ENCODE results near the gene NRAS.

The NRAS gene

GRCh38 chr1:114741963-114742746 lies 25.6 kb upstream of the NRAS start:
- Mint-ChIP-seq H3K27me3 (no peaks in the 10 kb centered on the region), H3K4me3 (peak overlapping the region; percentile 30), H3K9me3 (no peaks in the 10 kb centered on the region), H3K27ac (no peak overlapping the region), H3K36me3 (peaks cover 8% of the 10 kb centered on the region), H3K4me1 (peaks cover 70% of the 10 kb centered on the region)

- Mint-ChIP-seq H3K4me1 (peaks cover 63% of the 10 kb centered on the region), H3K4me3 (no peak overlapping the region), H3K9me3 (no peaks in the 10 kb centered on the region), H3K36me3 (peaks cover 15% of the 10 kb centered on the region), H3K27me3 (no peaks in the 10 kb centered on the region), H3K27ac (no peak overlapping the region)
These were observed 23.8 kb upstream of the NRAS start for GRCh38 chr1:114740331-114740730.

- Mint-ChIP-seq H3K27ac (peak overlapping the region; percentile 59), H3K36me3 (peaks cover 20% of the 10 kb centered on the region), H3K9me3 (no peaks in the 10 kb centered on the region), H3K4me1 (peaks cover 38% of the 10 kb centered on the region), H3K27me3 (no peaks in the 10 kb centered on the region), H3K4me3 (no peak overlapping the region)
These were observed 20.8 kb upstream of the NRAS start for GRCh38 chr1:114737314-114737849.

GRCh38 chr1:114735479-114735878 lies 18.9 kb upstream of the NRAS start:
- Mint-ChIP-seq H3K27ac (peak overlapping the region; percentile 79), H3K36me3 (peaks cover 24% of the 10 kb centered on the region), H3K4me1 (peaks cover 30% of the 10 kb centered on the region), H3K27me3 (no peaks in the 10 kb centered on the region), H3K9me3 (no peaks in the 10 kb centered on the region), H3K4me3 (no peak overlapping the region)

GRCh38 chr1:114729782-114730181 lies 13.2 kb upstream of the NRAS start:
- H3K27ac Mint-ChIP-seq: peak overlapping the region; percentile 17
- no peaks in the 10 kb centered on the region for H3K9me3 Mint-ChIP-seq
- no peak overlapping the region for H3K4me3 Mint-ChIP-seq
- H3K27me3 Mint-ChIP-seq: no peaks in the 10 kb centered on the region
- peaks cover 15% of the 10 kb centered on the region for H3K4me1 Mint-ChIP-seq
- peaks cover 25% of the 10 kb centered on the region for H3K36me3 Mint-ChIP-seq

GRCh38 chr1:114728553-114728952 lies 12.0 kb upstream of the NRAS start:
- H3K9me3 Mint-ChIP-seq: no peaks in the 10 kb centered on the region
- H3K4me1 Mint-ChIP-seq: peaks cover 15% of the 10 kb centered on the region
- no peak overlapping the region for H3K27ac Mint-ChIP-seq
- H3K4me3 Mint-ChIP-seq: no peak overlapping the region
- H3K27me3 Mint-ChIP-seq: no peaks in the 10 kb centered on the region
- H3K36me3 Mint-ChIP-seq: peaks cover 30% of the 10 kb centered on the region

GRCh38 chr1:114725230-114725629 lies 8.7 kb upstream of the NRAS start:
- H3K27ac Mint-ChIP-seq: peak overlapping the region; percentile 6
- peaks cover 24% of the 10 kb centered on the region for H3K36me3 Mint-ChIP-seq

GRCh38 chr1:114723915-114724314 lies 7.3 kb upstream of the NRAS start:
- Mint-ChIP-seq H3K36me3 (peaks cover 25% of the 10 kb centered on the region), H3K27me3 (no peaks in the 10 kb centered on the region), H3K27ac (no peak overlapping the region), H3K4me1 (peaks cover 3% of the 10 kb centered on the region), H3K4me3 (no peak overlapping the region), H3K9me3 (no peaks in the 10 kb centered on the region)

More at GRCh38 chr1:114725230-114725629, 8.7 kb upstream of the NRAS start:
- Mint-ChIP-seq H3K27me3 (no peaks in the 10 kb centered on the region), H3K4me1 (peaks cover 3% of the 10 kb centered on the region), H3K4me3 (no peak overlapping the region), H3K9me3 (no peaks in the 10 kb centered on the region)

- Mint-ChIP-seq H3K4me1 (peaks cover 6% of the 10 kb centered on the region), H3K36me3 (peaks cover 25% of the 10 kb centered on the region), H3K27me3 (no peaks in the 10 kb centered on the region), H3K4me3 (no peak overlapping the region), H3K9me3 (no peaks in the 10 kb centered on the region), H3K27ac (no peak overlapping the region)
These were observed 6.9 kb upstream of the NRAS start for GRCh38 chr1:114723457-114723856.

GRCh38 chr1:114720492-114720891 lies 3.9 kb upstream of the NRAS start:
- H3K4me3 Mint-ChIP-seq: no peak overlapping the region
- H3K36me3 Mint-ChIP-seq: peaks cover 30% of the 10 kb centered on the region

GRCh38 chr1:114719424-114719787 lies 2.8 kb upstream of the NRAS start:
- peak overlapping the region; percentile 81 for H3K27ac Mint-ChIP-seq
- no peaks in the 10 kb centered on the region for H3K9me3 Mint-ChIP-seq
- peaks cover 24% of the 10 kb centered on the region for H3K4me1 Mint-ChIP-seq
- peaks cover 28% of the 10 kb centered on the region for H3K36me3 Mint-ChIP-seq
- H3K27me3 Mint-ChIP-seq: no peaks in the 10 kb centered on the region
- H3K4me3 Mint-ChIP-seq: no peak overlapping the region

More at GRCh38 chr1:114720492-114720891, 3.9 kb upstream of the NRAS start:
- peak overlapping the region; percentile 72 for H3K27ac Mint-ChIP-seq
- peaks cover 23% of the 10 kb centered on the region for H3K4me1 Mint-ChIP-seq
- H3K9me3 Mint-ChIP-seq: no peaks in the 10 kb centered on the region
- H3K27me3 Mint-ChIP-seq: no peaks in the 10 kb centered on the region

- H3K27ac Mint-ChIP-seq: peak overlapping the region; percentile 81
- no peaks in the 10 kb centered on the region for H3K27me3 Mint-ChIP-seq
These were observed 2.3 kb upstream of the NRAS start for GRCh38 chr1:114718661-114719423.

GRCh38 chr1:114715952-114716303 lies 643 bp downstream of the NRAS start:
- H3K36me3 Mint-ChIP-seq: peaks cover 19% of the 10 kb centered on the region
- peaks cover 36% of the 10 kb centered on the region for H3K4me1 Mint-ChIP-seq
- H3K27me3 Mint-ChIP-seq: no peaks in the 10 kb centered on the region
- peak overlapping the region; percentile 99 for H3K4me3 Mint-ChIP-seq
- peak overlapping the region; percentile 97 for H3K27ac Mint-ChIP-seq
- H3K9me3 Mint-ChIP-seq: no peaks in the 10 kb centered on the region

More at GRCh38 chr1:114718661-114719423, 2.3 kb upstream of the NRAS start:
- no peaks in the 10 kb centered on the region for H3K9me3 Mint-ChIP-seq
- H3K4me1 Mint-ChIP-seq: peaks cover 29% of the 10 kb centered on the region
- no peak overlapping the region for H3K4me3 Mint-ChIP-seq
- peaks cover 24% of the 10 kb centered on the region for H3K36me3 Mint-ChIP-seq

GRCh38 chr1:114712977-114713376 lies 3.6 kb downstream of the NRAS start:
- H3K27ac Mint-ChIP-seq: no peak overlapping the region
- H3K9me3 Mint-ChIP-seq: no peaks in the 10 kb centered on the region
- no peak overlapping the region for H3K4me3 Mint-ChIP-seq
- H3K36me3 Mint-ChIP-seq: peaks cover 23% of the 10 kb centered on the region
- peaks cover 28% of the 10 kb centered on the region for H3K4me1 Mint-ChIP-seq
- no peaks in the 10 kb centered on the region for H3K27me3 Mint-ChIP-seq

- Mint-ChIP-seq H3K36me3 (peaks cover 20% of the 10 kb centered on the region), H3K9me3 (no peaks in the 10 kb centered on the region), H3K27me3 (no peaks in the 10 kb centered on the region), H3K27ac (no peak overlapping the region), H3K4me3 (no peak overlapping the region), H3K4me1 (peaks cover 17% of the 10 kb centered on the region)
These were observed 6.2 kb downstream of the NRAS start for GRCh38 chr1:114710360-114710759.

GRCh38 chr1:114707604-114708003 lies 9.0 kb downstream of the NRAS start:
- Mint-ChIP-seq H3K9me3 (no peaks in the 10 kb centered on the region), H3K27me3 (no peaks in the 10 kb centered on the region), H3K36me3 (peaks cover 16% of the 10 kb centered on the region), H3K27ac (no peak overlapping the region), H3K4me1 (peaks cover 6% of the 10 kb centered on the region), H3K4me3 (no peak overlapping the region)

All from activated naive CD4-positive, alpha-beta T cell treated with anti-CD3 and anti-CD28 coated beads, Interleukin-2, amount 50 U/mL, for 24 hours (primary cell).